ENCODE measurements around the gene ADAMTS13. TPM values are rescaled to one million over a fixed set of nuclear protein-coding genes. Genes with fewer than 3 reads are reported as not detected.

Gene ADAMTS13
- total RNA-seq, 1 experiment from 2014 or later = 12.0 TPM

GRCh38 chr9:133478851-133479711 lies 56.9 kb downstream of the ADAMTS13 start, which contains the start of gene SLC2A6 (continued):
- peak; percentile 10; the same call in 1 of the 2 replicates for TF ChIP-seq ZNF532 (CRISPR knock-in tag; IDR thresholded peaks at IDR 0.05; ENCODE audit: borderline replicate concordance)
- peak; percentile 61 for TF ChIP-seq USF2 (CRISPR knock-in tag; IDR thresholded peaks at IDR 0.05)
- peak; percentile 86; the same call in 1 of the 2 replicates for TF ChIP-seq ARID4B (CRISPR knock-in tag; IDR thresholded peaks at IDR 0.05; ENCODE audit: borderline replicate concordance)
- TF ChIP-seq ZMAT4 (CRISPR knock-in tag; IDR thresholded peaks at IDR 0.05) = no peak
- TF ChIP-seq CBFB (CRISPR knock-in tag; IDR thresholded peaks at IDR 0.05; ENCODE audit: low read depth) = no peak
- no peak for TF ChIP-seq NFATC4 (CRISPR knock-in tag; IDR thresholded peaks at IDR 0.05)
- TF ChIP-seq ZNF138 (CRISPR knock-in tag; conservative IDR thresholded peaks at IDR 0.05) = no peak
- TF ChIP-seq OVOL2 (CRISPR knock-in tag; IDR thresholded peaks at IDR 0.05; ENCODE audit: borderline replicate concordance) = no peak
- TF ChIP-seq HMGXB4 (CRISPR knock-in tag; IDR thresholded peaks at IDR 0.05) = peak; percentile 22; the same call in 1 of the 2 replicates
- no peak for TF ChIP-seq ZNF232 (CRISPR knock-in tag; IDR thresholded peaks at IDR 0.05)
- TF ChIP-seq ZNF121 (CRISPR knock-in tag; IDR thresholded peaks at IDR 0.05) = no peak
- no peak for TF ChIP-seq ZNF263 (CRISPR knock-in tag; IDR thresholded peaks at IDR 0.05; ENCODE audit: low read depth)
- no peak for TF ChIP-seq NR1H2 (CRISPR knock-in tag; IDR thresholded peaks at IDR 0.05)
- TF ChIP-seq USF1 (CRISPR knock-in tag; IDR thresholded peaks at IDR 0.05) = peak; percentile 63
- TF ChIP-seq E2F5 (CRISPR knock-in tag; IDR thresholded peaks at IDR 0.05) = peak; percentile 69; the same call in 1 of the 2 replicates
- TF ChIP-seq ELF4 (CRISPR knock-in tag; IDR thresholded peaks at IDR 0.05; ENCODE audit: low read depth) = peak; percentile 80; the same call in 1 of the 2 replicates
- no peak for TF ChIP-seq CREM (CRISPR knock-in tag; IDR thresholded peaks at IDR 0.05)
- no peak for TF ChIP-seq SOX15 (CRISPR knock-in tag; IDR thresholded peaks at IDR 0.05)
- TF ChIP-seq FOXP1 (CRISPR knock-in tag; IDR thresholded peaks at IDR 0.05; ENCODE audit: borderline replicate concordance) = peak; percentile 59; the same call in 1 of the 2 replicates
- no peak for TF ChIP-seq ATF2 (CRISPR knock-in tag; IDR thresholded peaks at IDR 0.05; ENCODE audit: borderline replicate concordance, low read depth)
